ENCODE data around the gene NCAN. TPM values are rescaled to one million over a fixed set of nuclear protein-coding genes. Genes with fewer than 3 reads are reported as not detected.
A peak's percentile ranks its signal among the peaks of the same experiment; 100 is the strongest.

The NCAN gene
- total and polyA plus RNA-seq, 9 of the 15 experiments (the other 6 are each of a cell fraction or from before 2014, with no cell fraction given), result 0.04 TPM; not detected in 8

GRCh38 chr19:19176950-19177349 is 34.8 kb upstream of the NCAN start (continued):
- no peak for TF ChIP-seq GABPB1 (CRISPR knock-in tag; IDR thresholded peaks at IDR 0.05)
- no peak for TF ChIP-seq NFIC (IDR thresholded peaks at IDR 0.05)
- TF ChIP-seq MAFG (tag; conservative IDR thresholded peaks at IDR 0.05), result no peak
- TF ChIP-seq EHMT2 (IDR thresholded peaks at IDR 0.05), result no peak
- TF ChIP-seq MAX (CRISPR knock-in tag; IDR thresholded peaks at IDR 0.05), result 0 out of 2 replicates have a peak, but pooled peaks have one; percentile 17
- TF ChIP-seq USF2 (CRISPR knock-in tag; IDR thresholded peaks at IDR 0.05), result peak; percentile 83
- 0 out of 2 replicates have a peak, but pooled peaks have one; percentile 12 for TF ChIP-seq REST (IDR thresholded peaks at IDR 0.05; ENCODE audit: borderline replicate concordance)
- TF ChIP-seq REST (CRISPR knock-in tag; IDR thresholded peaks at IDR 0.05; ENCODE audit: low read depth), result no peak
- no peak for TF ChIP-seq FOSL1 (tag; conservative IDR thresholded peaks at IDR 0.05)
- no peak for TF ChIP-seq MTA2 (IDR thresholded peaks at IDR 0.05; ENCODE audit: low read depth)
- no peak for TF ChIP-seq ZNF224 (CRISPR knock-in tag; IDR thresholded peaks at IDR 0.05)

All from K562 (cell line).